ENCODE results near the gene RBPJ. TPM values are rescaled to one million over a fixed set of nuclear protein-coding genes. Genes with fewer than 3 reads are reported as not detected.

Gene RBPJ
- total RNA-seq, 1 donor from 2014 or later: 162 TPM

GRCh38 chr4:26464420-26465095 lies 143.7 kb downstream of the RBPJ start:
- no peak for TF ChIP-seq CTCF (IDR thresholded peaks at IDR 0.05; ENCODE audit: unreplicated experiment)
- Mint-ChIP-seq H3K4me1 (ENCODE audit: low read depth) (peaks cover 1% of the 10 kb centered on the region), H3K4me3 (ENCODE audit: low read depth) (no peak overlapping the region), H3K36me3 (ENCODE audit: insufficient read depth) (peaks cover 1% of the 10 kb centered on the region), H3K27ac (no peak overlapping the region), H3K9me3 (ENCODE audit: low read depth) (peaks cover 2% of the 10 kb centered on the region), H3K27me3 (peaks cover 19% of the 10 kb centered on the region)
- DNase-seq (ENCODE audit: low spot score, unreplicated experiment): no peak

- DNase-seq (ENCODE audit: low spot score, unreplicated experiment): no peak
- Mint-ChIP-seq H3K4me1 (ENCODE audit: low read depth) (peaks cover 1% of the 10 kb centered on the region), H3K36me3 (ENCODE audit: insufficient read depth) (peaks cover 1% of the 10 kb centered on the region), H3K27me3 (peaks cover 29% of the 10 kb centered on the region), H3K27ac (no peak overlapping the region), H3K9me3 (ENCODE audit: low read depth) (peaks cover 2% of the 10 kb centered on the region), H3K4me3 (ENCODE audit: low read depth) (no peak overlapping the region)
- TF ChIP-seq CTCF (IDR thresholded peaks at IDR 0.05; ENCODE audit: unreplicated experiment): no peak
Measured at GRCh38 chr4:26466578-26467270, 145.9 kb downstream of the RBPJ start.

GRCh38 chr4:26467724-26468123 lies 146.9 kb downstream of the RBPJ start:
- peaks cover 1% of the 10 kb centered on the region for H3K36me3 Mint-ChIP-seq (ENCODE audit: insufficient read depth)
- DNase-seq (ENCODE audit: low spot score, unreplicated experiment): no peak
- H3K27me3 Mint-ChIP-seq: peaks cover 33% of the 10 kb centered on the region
- H3K27ac Mint-ChIP-seq: no peak overlapping the region
- no peak for TF ChIP-seq CTCF (IDR thresholded peaks at IDR 0.05; ENCODE audit: unreplicated experiment)
- peaks cover 1% of the 10 kb centered on the region for H3K4me1 Mint-ChIP-seq (ENCODE audit: low read depth)
- no peak overlapping the region for H3K4me3 Mint-ChIP-seq (ENCODE audit: low read depth)
- H3K9me3 Mint-ChIP-seq (ENCODE audit: low read depth): peaks cover 2% of the 10 kb centered on the region

- H3K27me3 Mint-ChIP-seq: peaks cover 33% of the 10 kb centered on the region
- H3K36me3 Mint-ChIP-seq (ENCODE audit: insufficient read depth): no peaks in the 10 kb centered on the region
- no peak for TF ChIP-seq CTCF (IDR thresholded peaks at IDR 0.05; ENCODE audit: unreplicated experiment)
- H3K4me3 Mint-ChIP-seq (ENCODE audit: low read depth): no peak overlapping the region
- DNase-seq (ENCODE audit: low spot score, unreplicated experiment): no peak
- H3K4me1 Mint-ChIP-seq (ENCODE audit: low read depth): peaks cover 1% of the 10 kb centered on the region
- H3K9me3 Mint-ChIP-seq (ENCODE audit: low read depth): no peaks in the 10 kb centered on the region
- H3K27ac Mint-ChIP-seq: no peak overlapping the region
Measured at GRCh38 chr4:26468283-26468949, 147.6 kb downstream of the RBPJ start.

GRCh38 chr4:26468977-26469376 lies 148.2 kb downstream of the RBPJ start:
- peaks cover 1% of the 10 kb centered on the region for H3K4me1 Mint-ChIP-seq (ENCODE audit: low read depth)
- no peak for DNase-seq (ENCODE audit: low spot score, unreplicated experiment)
- H3K36me3 Mint-ChIP-seq (ENCODE audit: insufficient read depth): no peaks in the 10 kb centered on the region
- no peak for TF ChIP-seq CTCF (IDR thresholded peaks at IDR 0.05; ENCODE audit: unreplicated experiment)
- H3K4me3 Mint-ChIP-seq (ENCODE audit: low read depth): no peak overlapping the region
- peaks cover 33% of the 10 kb centered on the region for H3K27me3 Mint-ChIP-seq
- no peak overlapping the region for H3K27ac Mint-ChIP-seq
- no peaks in the 10 kb centered on the region for H3K9me3 Mint-ChIP-seq (ENCODE audit: low read depth)

Data from progenitor cell of endocrine pancreas (in vitro differentiated cells).